Chondrocyte (in vitro differentiated cells): ENCODE results near the gene CD34. TPM values are rescaled to one million over a fixed set of nuclear protein-coding genes. Genes with fewer than 3 reads are reported as not detected.

Experiments
- DNase-seq: peaks from one replicate; pipeline ENCODE4 v3.0.0; 2021; ENCODE audit warnings: mixed read lengths, low spot score
- H3K27ac Mint-ChIP-seq: one replicate; pipeline ENCODE4 v1.8.0; 2021; ENCODE audit warnings: mild to moderate bottlenecking, moderate library complexity, mixed read lengths; ENCODE audit not compliant: unreplicated experiment
- H3K27me3 Mint-ChIP-seq: 2 replicates; pipeline ENCODE4 v1.8.0; 2021; ENCODE audit warnings: low read depth, mixed read lengths
- H3K36me3 Mint-ChIP-seq: 2 replicates; pipeline ENCODE4 v1.8.0; 2021; ENCODE audit warnings: low read depth, mixed read lengths
- H3K4me1 Mint-ChIP-seq: 2 replicates; pipeline ENCODE4 v1.8.0; 2021; ENCODE audit warnings: low read depth, mild to moderate bottlenecking, mixed read lengths
- H3K4me3 Mint-ChIP-seq: one replicate; pipeline ENCODE4 v1.8.0; 2021; ENCODE audit warnings: mild to moderate bottlenecking, moderate library complexity, mixed read lengths; ENCODE audit not compliant: unreplicated experiment
- H3K9me3 Mint-ChIP-seq: 2 replicates; pipeline ENCODE4 v1.8.0; 2021; ENCODE audit warnings: low read depth, mixed read lengths
- CTCF ChIP-seq: fragments of 200-600 bp; sonication (generic); IDR thresholded peaks from 2 replicates; pipeline ENCODE4 v1.5.0; 2021; ENCODE audit warnings: antibody characterized with exemption, mild to moderate bottlenecking, moderate library complexity
- total RNA-seq: library from RNA; stranded (reverse); gene quantifications from 3 replicates; pipeline ENCODE4 v1.2.1, GENCODE V29; 2021

Gene CD34
- total RNA-seq, 1 donor from 2014 or later = 0.12 TPM

GRCh38 chr1:207835958-207836357, 75.0 kb downstream of the CD34 start:
- no peak overlapping the region for H3K4me3 Mint-ChIP-seq
- no peak overlapping the region for H3K27ac Mint-ChIP-seq
- no peaks in the 10 kb centered on the region for H3K27me3 Mint-ChIP-seq
- peaks cover 2% of the 10 kb centered on the region for H3K36me3 Mint-ChIP-seq
- no peak for TF ChIP-seq CTCF
- H3K4me1 Mint-ChIP-seq = no peaks in the 10 kb centered on the region
- no peak for DNase-seq
- H3K9me3 Mint-ChIP-seq = no peaks in the 10 kb centered on the region

GRCh38 chr1:207833956-207834660, 76.8 kb downstream of the CD34 start:
- Mint-ChIP-seq H3K27ac (no peak overlapping the region), H3K4me3 (no peak overlapping the region), H3K27me3 (no peaks in the 10 kb centered on the region), H3K4me1 (no peaks in the 10 kb centered on the region), H3K9me3 (no peaks in the 10 kb centered on the region), H3K36me3 (peaks cover 2% of the 10 kb centered on the region)
- TF ChIP-seq CTCF = no peak
- DNase-seq = no peak

GRCh38 chr1:207833381-207833780, 77.5 kb downstream of the CD34 start:
- Mint-ChIP-seq H3K9me3 (no peaks in the 10 kb centered on the region), H3K4me3 (no peak overlapping the region), H3K27ac (no peak overlapping the region), H3K36me3 (peaks cover 2% of the 10 kb centered on the region), H3K27me3 (no peaks in the 10 kb centered on the region), H3K4me1 (no peaks in the 10 kb centered on the region)
- no peak for TF ChIP-seq CTCF
- DNase-seq = no peak

- no peak overlapping the region for H3K4me3 Mint-ChIP-seq
- no peaks in the 10 kb centered on the region for H3K4me1 Mint-ChIP-seq
- no peak overlapping the region for H3K27ac Mint-ChIP-seq
- peaks cover 2% of the 10 kb centered on the region for H3K36me3 Mint-ChIP-seq
- H3K27me3 Mint-ChIP-seq = no peaks in the 10 kb centered on the region
- TF ChIP-seq CTCF = no peak
- DNase-seq = no peak
- H3K9me3 Mint-ChIP-seq = no peaks in the 10 kb centered on the region
Measured at GRCh38 chr1:207832796-207833195, 78.1 kb downstream of the CD34 start.

- TF ChIP-seq CTCF = no peak
- DNase-seq = no peak
- H3K27ac Mint-ChIP-seq = no peak overlapping the region
- H3K4me1 Mint-ChIP-seq = peaks cover 5% of the 10 kb centered on the region
- no peaks in the 10 kb centered on the region for H3K27me3 Mint-ChIP-seq
- H3K4me3 Mint-ChIP-seq = no peak overlapping the region
- H3K36me3 Mint-ChIP-seq = no peaks in the 10 kb centered on the region
- no peaks in the 10 kb centered on the region for H3K9me3 Mint-ChIP-seq
Measured at GRCh38 chr1:207831517-207832327, 79.2 kb downstream of the CD34 start.

Other genes starting within 250 kb of the CD34 start
- gene CD46, start 159.1 kb downstream of the CD34 start, total RNA-seq = 96.4 to 99.9 TPM (median 97.8 TPM) in 3 replicates